Measurements from ENCODE around the gene OR8J1. TPM values are rescaled to one million over a fixed set of nuclear protein-coding genes. Genes with fewer than 3 reads are reported as not detected.

The OR8J1 gene
- polyA plus RNA-seq, 1 experiment = not detected

- Histone ChIP-seq H3K4me3 (ENCODE audit: low read depth, low read length) (no peak overlapping the region), H3K27ac (ENCODE audit: low read depth, low read length) (no peak overlapping the region), H3K27me3 (ENCODE audit: control insufficient read depth, insufficient read depth, low read length) (no peaks in the 10 kb centered on the region), H3K9me3 (ENCODE audit: control insufficient read depth, insufficient read depth, low read length) (peaks cover 6% of the 10 kb centered on the region; the same call in 1 of the 2 replicates)
- no peak for TF ChIP-seq CTCF (IDR thresholded peaks at IDR 0.05; ENCODE audit: low read depth, low read length)
- POLR2A ChIA-PET = no interaction called here
- no peak for DNase-seq (ENCODE audit: low read depth, low spot score)
- CTCF ChIA-PET = no interaction called here
These were observed 13.8 kb upstream of the OR8J1 start for GRCh38 chr11:56340289-56340688.

GRCh38 chr11:56345739-56346138 lies 8.4 kb upstream of the OR8J1 start, which contains the start of gene OR8K1:
Gene OR8K1 (plus strand): TSS chr11:56346039. CDS start chr11:56346039, 0 bp downstream.
- TF ChIP-seq CTCF (IDR thresholded peaks at IDR 0.05; ENCODE audit: low read depth, low read length) = no peak
- Histone ChIP-seq H3K27ac (ENCODE audit: low read depth, low read length) (no peak within 1 kb of the TSS), H3K4me3 (ENCODE audit: low read depth, low read length) (no peak within 1 kb of the TSS), H3K27me3 (ENCODE audit: control insufficient read depth, insufficient read depth, low read length) (no peaks in the 10 kb centered on the region), H3K9me3 (ENCODE audit: control insufficient read depth, insufficient read depth, low read length) (peaks cover 3% of the 10 kb centered on the region; the same call in 1 of the 2 replicates)
- CTCF ChIA-PET = no interaction called here
- POLR2A ChIA-PET = no interaction called here
- no peak for DNase-seq (ENCODE audit: low read depth, low spot score)

DNA sequence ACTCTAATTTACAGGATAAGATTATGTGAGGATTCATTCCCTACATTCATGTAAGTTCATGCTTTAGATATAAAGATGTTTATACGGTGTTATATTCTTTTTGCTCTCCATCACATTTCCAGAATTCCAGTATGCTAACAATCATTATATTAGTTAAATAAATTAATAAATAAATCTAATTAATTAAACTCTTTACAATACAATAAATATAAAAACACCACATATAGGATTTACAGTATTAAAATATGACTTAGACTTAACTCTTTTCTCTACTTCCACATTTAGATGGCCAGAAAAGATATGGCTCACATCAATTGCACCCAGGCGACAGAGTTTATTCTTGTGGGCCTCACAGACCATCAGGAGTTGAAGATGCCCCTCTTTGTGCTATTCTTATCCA lies 21.2 kb downstream of the OR8J1 start, which contains the start of gene OR8U1:
TSS of gene OR8U1 (plus strand) at position 301 of the 400 bp plus-strand sequence. CDS start at position 301, 0 bp downstream.
- no peak for TF ChIP-seq CTCF (IDR thresholded peaks at IDR 0.05; ENCODE audit: low read depth, low read length)
- Histone ChIP-seq H3K4me3 (ENCODE audit: low read depth, low read length) (no peak within 1 kb of the TSS), H3K27ac (ENCODE audit: low read depth, low read length) (no peak within 1 kb of the TSS), H3K27me3 (ENCODE audit: control insufficient read depth, insufficient read depth, low read length) (no peaks in the 10 kb centered on the region), H3K9me3 (ENCODE audit: control insufficient read depth, insufficient read depth, low read length) (peaks cover 8% of the 10 kb centered on the region; the same call in 1 of the 2 replicates)
- DNase-seq (ENCODE audit: low read depth, low spot score) = no peak
- POLR2A ChIA-PET = no interaction called here
- CTCF ChIA-PET = no interaction called here

- H3K9me3 ChIP-seq (ENCODE audit: control insufficient read depth, insufficient read depth, low read length) = peaks cover 8% of the 10 kb centered on the region; the same call in 1 of the 2 replicates
- CTCF ChIA-PET = no interaction called here
- DNase-seq (ENCODE audit: low read depth, low spot score) = no peak
- H3K4me3 ChIP-seq (ENCODE audit: low read depth, low read length) = no peak overlapping the region
- H3K27me3 ChIP-seq (ENCODE audit: control insufficient read depth, insufficient read depth, low read length) = no peaks in the 10 kb centered on the region
- POLR2A ChIA-PET = no interaction called here
- TF ChIP-seq CTCF (IDR thresholded peaks at IDR 0.05; ENCODE audit: low read depth, low read length) = no peak
- H3K27ac ChIP-seq (ENCODE audit: low read depth, low read length) = no peak overlapping the region
These were observed 26.0 kb downstream of the OR8J1 start for GRCh38 chr11:56380120-56380519.

- ChIA-PET CTCF (no interaction called here), POLR2A (no interaction called here)
- no peaks in the 10 kb centered on the region for H3K27me3 ChIP-seq (ENCODE audit: control insufficient read depth, insufficient read depth, low read length)
- TF ChIP-seq CTCF (IDR thresholded peaks at IDR 0.05; ENCODE audit: low read depth, low read length) = no peak
- H3K4me3 ChIP-seq (ENCODE audit: low read depth, low read length) = no peak overlapping the region
- no peak for DNase-seq (ENCODE audit: low read depth, low spot score)
- no peak overlapping the region for H3K27ac ChIP-seq (ENCODE audit: low read depth, low read length)
- no peaks in the 10 kb centered on the region for H3K9me3 ChIP-seq (ENCODE audit: control insufficient read depth, insufficient read depth, low read length)
These were observed 40.3 kb downstream of the OR8J1 start for GRCh38 chr11:56394381-56394780.
